Heart left ventricle (tissue), 16 donors: ENCODE measurements around the gene MMP7. TPM values are rescaled to one million over a fixed set of nuclear protein-coding genes. Genes with fewer than 3 reads are reported as not detected.

Experiments used
- ATAC-seq, 4 donors: fragments of 200-7000 bp; cut with Tn5 transposase; one replicate each; pipeline ENCODE4 v1.9.1; 2020 to 2022; ENCODE audit warnings: moderate library complexity in 4 of 4, mild to moderate bottlenecking in 3 of 4, moderate number of reproducible peaks in 1 of 4
- DNase-seq, 5 donors: peaks; one replicate each; pipeline ENCODE4 v3.0.0-alpha.2; 2020
- H3K27ac ChIP-seq, 12 donors: fragments of 200-600 bp; sonication (generic) in 4 of 12; one replicate each; pipeline versions ENCODE4 v1.5.0 to v1.8.0; 2016 to 2022; ENCODE audit warnings: mild to moderate bottlenecking in 2 of 12
- H3K27me3 ChIP-seq, 9 donors: fragments of 200-600 bp; sonication (generic) in 2 of 9; one replicate each; pipeline versions ENCODE4 v1.5.1 to v1.8.0; 2016 to 2022; ENCODE audit warnings: mild to moderate bottlenecking in 3 of 9
- H3K36me3 ChIP-seq, 9 donors: fragments of 200-600 bp; sonication (generic) in 2 of 9; one replicate each; pipeline versions ENCODE4 v1.5.0 to v1.8.0; 2018 to 2022; ENCODE audit warnings: mild to moderate bottlenecking in 2 of 9
- H3K4me1 ChIP-seq, 12 donors: fragments of 200-600 bp; sonication (generic) in 4 of 12; one replicate each; pipeline versions ENCODE4 v1.5.0 to v1.8.0; 2016 to 2022; ENCODE audit warnings: mild to moderate bottlenecking in 3 of 12
- H3K4me3 ChIP-seq, 12 donors: fragments of 200-600 bp; sonication (generic) in 4 of 12; one replicate each; pipeline versions ENCODE4 v1.5.0 to v1.8.0; 2017 to 2022; ENCODE audit warnings: mild to moderate bottlenecking in 9 of 12, moderate library complexity in 4 of 12
- H3K9me3 ChIP-seq, 12 donors: fragments of 200-600 bp; sonication (generic) in 4 of 12; one replicate each; pipeline versions ENCODE4 v1.5.0 to v1.8.0; 2016 to 2022; ENCODE audit warnings: mild to moderate bottlenecking in 1 of 12
- POLR2A ChIP-seq, 2 donors: fragments of 450-650 bp; IDR thresholded peaks; one replicate each; pipeline ENCODE4 v1.6.1; 2017; ENCODE audit warnings: antibody characterized with exemption in 2 of 2, mild to moderate bottlenecking in 2 of 2, moderate library complexity in 2 of 2
- WGBS, 4 donors: extraction: QIAGEN DNeasy Blood & Tissue Kit in 2 of 4; methylation state at CpG; one replicate each; pipeline versions ENCODE4 v1.1.5 to v1.1.7; 2013 to 2018; 5-methylcytosine and 5-hydroxymethylcytosine counted together
- intact Hi-C, 10 donors: fragments of 100-400 bp; cut with DNase I; formaldehyde crosslinking; loops; one replicate each; pipeline versions ENCODE4 v1.11.1 to v1.14.2; 2022
- polyA plus RNA-seq, 2 donors: library from polyadenylated mRNA; stranded (reverse); fragments of 200-250 nt; gene quantifications; one replicate each; pipeline ENCODE4 v1.2.3, GENCODE V29; 2013
- total RNA-seq, 9 donors: library from RNA; depleted of rRNA in 2 of 9; stranded (reverse); fragments of >200 nt in 2 of 9; fragmentation: NEBNext Ultra II Directional in 3 of 9; extraction: Animal tissue kit (Norgen Biotek cat#: 25700) in 3 of 9; gene quantifications; one replicate each; pipeline versions ENCODE4 v1.1.0 to v1.2.4, GENCODE V29; 2016 to 2023
- TF ChIP-seq, protein P1 (sequence below), 12 donors: fragments of 200-600 bp; sonication (generic) in 4 of 12; IDR thresholded peaks; one replicate each; pipeline versions ENCODE4 v1.5.0 to v1.8.0; 2018 to 2022; ENCODE audit warnings: antibody characterized with exemption in 12 of 12, mild to moderate bottlenecking in 5 of 12
- donor health status: ischemic (EF 13 %, LVEDD 7.1; RV severe dilation, severe dysfunction).
- donor health status: healthy with polysubstance abuse.
- donor health status: DM: no; HTN: yes; CAD: no.
- donor health status: DM: no; HTN: no; CAD: no.
- donor health status: ischemic (EF 25% LVEDD 6.9; RV normal size, moderate dysfunction).
- donor health status: ischemic (EF 25% LVEDD 5.7; RV mildly dilated, moderate dysfunction).
- donor health status: healthy.
- donor health status: DM: yes; HTN: yes; CAD: no.
- donor health status: ischemic (EF 35%, LVEDD 5.7; RV mildly dilated, moderate dysfunction).
- donor health status: nonischemic (EF 11% LVEDD 7.7; RV severe dilation, severe dysfunction).
- donor health status: DM: yes; HTN: yes; CAD: no.
- donor health status: PGD.
- donor health status: ischemic (EF 29% LVEDD 5.4; RV normal size, mild dysfunction).
- donor health status: nonischemic (EF 23%, LVEDD 6.1; RV moderate dilation, normal function).

The MMP7 gene
- total and polyA plus RNA-seq, 11 donors: 1.5 TPM; not detected in 10

GRCh38 chr11:102559839-102560238 is 29.3 kb upstream of the MMP7 start:
- peak overlapping the region in 1 of 12 donors; percentile 58 for H3K27ac ChIP-seq
- ATAC-seq (no peak), DNase-seq (no peak)
- peak overlapping the region in 1 of 12 donors; percentile 50 for H3K4me3 ChIP-seq
- no peak for TF ChIP-seq POLR2A (IDR thresholded peaks at IDR 0.05)
- H3K4me1 ChIP-seq: peaks cover 0 to 18% (median 0%) of the 10 kb centered on the region in 12 donors
- intact Hi-C loops: no loop called here
- no peaks in the 10 kb centered on the region for H3K9me3 ChIP-seq
- no peaks in the 10 kb centered on the region for H3K36me3 ChIP-seq
- H3K27me3 ChIP-seq: no peaks in the 10 kb centered on the region

- Histone ChIP-seq H3K9me3 (no peaks in the 10 kb centered on the region), H3K36me3 (no peaks in the 10 kb centered on the region), H3K27ac (no peak overlapping the region), H3K4me1 (peaks cover 0 to 4% (median 0%) of the 10 kb centered on the region in 12 donors), H3K27me3 (no peaks in the 10 kb centered on the region), H3K4me3 (no peak overlapping the region)
- DNase-seq: no peak
- intact Hi-C loops: no loop called here
- 78 to 89% (median 81%) methylated on average over 3 of the region's 3 CpGs for WGBS, 4 donors
- TF ChIP-seq, protein P1, sequence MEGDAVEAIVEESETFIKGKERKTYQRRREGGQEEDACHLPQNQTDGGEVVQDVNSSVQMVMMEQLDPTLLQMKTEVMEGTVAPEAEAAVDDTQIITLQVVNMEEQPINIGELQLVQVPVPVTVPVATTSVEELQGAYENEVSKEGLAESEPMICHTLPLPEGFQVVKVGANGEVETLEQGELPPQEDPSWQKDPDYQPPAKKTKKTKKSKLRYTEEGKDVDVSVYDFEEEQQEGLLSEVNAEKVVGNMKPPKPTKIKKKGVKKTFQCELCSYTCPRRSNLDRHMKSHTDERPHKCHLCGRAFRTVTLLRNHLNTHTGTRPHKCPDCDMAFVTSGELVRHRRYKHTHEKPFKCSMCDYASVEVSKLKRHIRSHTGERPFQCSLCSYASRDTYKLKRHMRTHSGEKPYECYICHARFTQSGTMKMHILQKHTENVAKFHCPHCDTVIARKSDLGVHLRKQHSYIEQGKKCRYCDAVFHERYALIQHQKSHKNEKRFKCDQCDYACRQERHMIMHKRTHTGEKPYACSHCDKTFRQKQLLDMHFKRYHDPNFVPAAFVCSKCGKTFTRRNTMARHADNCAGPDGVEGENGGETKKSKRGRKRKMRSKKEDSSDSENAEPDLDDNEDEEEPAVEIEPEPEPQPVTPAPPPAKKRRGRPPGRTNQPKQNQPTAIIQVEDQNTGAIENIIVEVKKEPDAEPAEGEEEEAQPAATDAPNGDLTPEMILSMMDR (IDR thresholded peaks at IDR 0.05): no peak
- TF ChIP-seq POLR2A (IDR thresholded peaks at IDR 0.05): no peak
- no peak for ATAC-seq
Observed at GRCh38 chr11:102555091-102555490, 24.5 kb upstream of the MMP7 start.

- Histone ChIP-seq H3K27ac (no peak overlapping the region), H3K9me3 (no peaks in the 10 kb centered on the region), H3K36me3 (no peaks in the 10 kb centered on the region), H3K4me3 (no peak overlapping the region), H3K4me1 (no peaks in the 10 kb centered on the region), H3K27me3 (no peaks in the 10 kb centered on the region)
- DNase-seq: no peak
- WGBS, 4 donors: 71 to 90% (median 86%) methylated on average over 5 of the region's 5 CpGs
- TF ChIP-seq POLR2A (IDR thresholded peaks at IDR 0.05): no peak
- TF ChIP-seq, protein P1 (IDR thresholded peaks at IDR 0.05): no peak
- intact Hi-C loops: no loop called here
- no peak for ATAC-seq
Observed at GRCh38 chr11:102553835-102554282, 23.3 kb upstream of the MMP7 start.

DNA sequence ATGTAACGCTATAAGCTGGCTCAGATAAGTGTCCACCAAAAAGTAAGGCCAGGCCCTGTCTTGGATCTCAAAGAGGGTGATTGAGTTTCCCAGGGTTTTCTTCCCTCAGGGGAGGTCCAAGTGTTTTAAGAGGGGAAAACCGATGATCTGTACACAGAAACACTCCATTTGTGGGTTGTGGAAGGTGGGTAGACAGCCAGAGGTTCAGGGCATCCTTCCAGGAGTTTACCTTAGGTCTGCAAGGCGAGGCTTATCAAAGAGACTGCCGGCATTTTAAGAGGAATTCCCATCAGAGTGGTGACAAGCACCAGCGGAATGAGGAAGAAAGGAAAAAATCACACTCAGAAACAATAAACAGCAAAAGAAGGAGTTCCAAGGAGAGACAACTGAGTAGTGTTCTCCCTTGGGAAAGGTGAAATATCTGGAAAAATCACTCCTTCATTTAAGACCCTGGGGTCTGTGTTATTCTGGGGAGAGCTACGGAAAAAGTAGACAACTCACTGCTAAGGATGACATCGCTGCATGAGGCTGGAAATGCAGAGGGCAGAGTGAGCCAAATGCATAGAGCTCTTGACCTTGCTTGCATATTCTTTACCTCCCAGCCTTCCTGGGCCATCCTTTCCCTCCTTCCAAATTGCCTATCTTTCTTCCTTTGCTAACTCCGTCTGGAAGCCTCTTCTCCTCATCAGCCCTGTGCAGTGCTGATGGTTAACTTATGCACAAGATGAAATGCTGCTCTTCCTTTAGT is 22.1 kb upstream of the MMP7 start:
- Histone ChIP-seq H3K36me3 (no peaks in the 10 kb centered on the region), H3K9me3 (no peaks in the 10 kb centered on the region), H3K4me3 (no peak overlapping the region), H3K27ac (no peak overlapping the region), H3K4me1 (no peaks in the 10 kb centered on the region), H3K27me3 (no peaks in the 10 kb centered on the region)
- WGBS, 4 donors: 53 to 63% (median 56%) methylated on average over 8 of the region's 8 CpGs
- ATAC-seq (no peak), DNase-seq (no peak)
- TF ChIP-seq, protein P1 (IDR thresholded peaks at IDR 0.05): no peak
- TF ChIP-seq POLR2A (IDR thresholded peaks at IDR 0.05): no peak
- intact Hi-C loops: no loop called here

GRCh38 chr11:102552020-102552419 is 21.5 kb upstream of the MMP7 start:
- Histone ChIP-seq H3K27me3 (no peaks in the 10 kb centered on the region), H3K4me1 (peaks cover 0 to under 1% (median 0%) of the 10 kb centered on the region in 12 donors), H3K36me3 (no peaks in the 10 kb centered on the region), H3K27ac (no peak overlapping the region), H3K4me3 (no peak overlapping the region), H3K9me3 (no peaks in the 10 kb centered on the region)
- DNase-seq: no peak
- WGBS, 4 donors: 46 to 65% (median 52%) methylated on average over 2 of the region's 2 CpGs
- intact Hi-C loops: no loop called here
- no peak for TF ChIP-seq POLR2A (IDR thresholded peaks at IDR 0.05)
- no peak for ATAC-seq
